Measurements from ENCODE around the gene MRPL28.

DNA sequence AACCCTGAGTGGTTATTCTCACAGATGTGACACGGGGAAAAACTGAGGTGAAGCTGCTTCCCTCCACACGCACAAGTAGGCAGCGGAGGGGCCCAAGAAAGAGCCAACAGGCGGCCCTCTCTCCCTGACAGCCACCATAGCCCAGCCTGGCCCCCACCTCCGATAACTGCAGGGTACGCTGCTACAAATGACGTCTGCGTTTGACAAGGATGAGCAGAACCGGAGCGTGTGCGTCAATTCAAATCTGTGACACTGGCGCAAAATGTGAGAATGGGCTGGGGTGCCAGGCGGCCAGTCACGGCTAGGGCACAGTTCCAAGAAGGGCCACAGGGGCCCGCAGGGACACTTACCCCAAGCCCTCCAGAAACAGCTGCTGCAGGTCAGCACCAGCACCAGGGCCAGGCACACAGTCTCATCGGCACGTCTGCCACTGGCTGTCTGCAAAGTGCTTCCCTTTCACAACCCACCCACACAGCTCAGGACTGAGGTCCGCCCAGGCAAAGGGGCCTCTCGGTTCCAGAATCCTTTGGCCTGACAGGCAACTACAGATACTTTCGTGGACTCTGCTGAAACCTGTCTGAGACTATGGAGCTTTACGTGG lies 32.3 kb downstream of the MRPL28 start:
- TF ChIP-seq, protein P1, sequence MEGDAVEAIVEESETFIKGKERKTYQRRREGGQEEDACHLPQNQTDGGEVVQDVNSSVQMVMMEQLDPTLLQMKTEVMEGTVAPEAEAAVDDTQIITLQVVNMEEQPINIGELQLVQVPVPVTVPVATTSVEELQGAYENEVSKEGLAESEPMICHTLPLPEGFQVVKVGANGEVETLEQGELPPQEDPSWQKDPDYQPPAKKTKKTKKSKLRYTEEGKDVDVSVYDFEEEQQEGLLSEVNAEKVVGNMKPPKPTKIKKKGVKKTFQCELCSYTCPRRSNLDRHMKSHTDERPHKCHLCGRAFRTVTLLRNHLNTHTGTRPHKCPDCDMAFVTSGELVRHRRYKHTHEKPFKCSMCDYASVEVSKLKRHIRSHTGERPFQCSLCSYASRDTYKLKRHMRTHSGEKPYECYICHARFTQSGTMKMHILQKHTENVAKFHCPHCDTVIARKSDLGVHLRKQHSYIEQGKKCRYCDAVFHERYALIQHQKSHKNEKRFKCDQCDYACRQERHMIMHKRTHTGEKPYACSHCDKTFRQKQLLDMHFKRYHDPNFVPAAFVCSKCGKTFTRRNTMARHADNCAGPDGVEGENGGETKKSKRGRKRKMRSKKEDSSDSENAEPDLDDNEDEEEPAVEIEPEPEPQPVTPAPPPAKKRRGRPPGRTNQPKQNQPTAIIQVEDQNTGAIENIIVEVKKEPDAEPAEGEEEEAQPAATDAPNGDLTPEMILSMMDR (IDR thresholded peaks at IDR 0.05) = no peak
- no peak for TF ChIP-seq EZH2 (IDR thresholded peaks at IDR 0.05)

Data from neural progenitor cell (in vitro differentiated cells).